CD14-positive monocyte (primary cell): ENCODE measurements around the gene STIL. TPM values are rescaled to one million over a fixed set of nuclear protein-coding genes. Genes with fewer than 3 reads are reported as not detected.
A peak's percentile ranks its signal among the peaks of the same experiment; 100 is the strongest.
"Not testable (repeated sequence)": the region's sequence is repeated elsewhere in the genome, so short reads cannot be mapped to it uniquely, and the experiment has no call there.

Source experiments
- DNase-seq, 3 donors: peaks; one replicate each; pipeline ENCODE4 v3.0.0-alpha.2; 2011 to 2022
- H2AFZ ChIP-seq: 2 replicates; pipeline ENCODE4 v1.6.0; 2012; ENCODE audit warnings: mild to moderate bottlenecking, low read depth, low read length, inconsistent platforms; ENCODE audit not compliant: insufficient read depth, poor library complexity, severe bottlenecking
- H3K27ac ChIP-seq, 2 donors: 1 replicate in 1 of 2; 2 replicates in 1 of 2; pipeline ENCODE4 v1.5.1; 2012 to 2013; ENCODE audit warnings: low read length in 2 of 2, control low read depth in 1 of 2, inconsistent platforms in 1 of 2, low read depth in 1 of 2, mild to moderate bottlenecking in 1 of 2
- H3K27me3 ChIP-seq, 2 donors: one replicate each; pipeline versions ENCODE4 v1.6.0 to v1.6.1; 2011 to 2013; ENCODE audit warnings: low read length in 2 of 2; ENCODE audit not compliant: control insufficient read depth in 2 of 2, insufficient read depth in 2 of 2
- H3K36me3 ChIP-seq, 2 donors: replicated peaks in 1 of 2; 1 replicate in 1 of 2; 2 replicates in 1 of 2; pipeline versions ENCODE4 v1.5.1 to v1.6.1; 2012 to 2013; ENCODE audit warnings: low read length in 2 of 2, control low read depth in 1 of 2, inconsistent platforms in 1 of 2, mild to moderate bottlenecking in 1 of 2; ENCODE audit not compliant: insufficient read depth in 2 of 2, control insufficient read depth in 1 of 2
- H3K4me1 ChIP-seq, 2 donors: 1 replicate in 1 of 2; 2 replicates in 1 of 2; pipeline versions ENCODE4 v1.5.1 to v1.6.1; 2012 to 2013; ENCODE audit warnings: low read length in 2 of 2, control low read depth in 1 of 2, inconsistent platforms in 1 of 2, mild to moderate bottlenecking in 1 of 2, moderate library complexity in 1 of 2; ENCODE audit not compliant: insufficient read depth in 2 of 2, control insufficient read depth in 1 of 2
- H3K4me2 ChIP-seq: replicated peaks from 2 replicates; pipeline ENCODE3; 2012; ENCODE audit warnings: low read length, moderate library complexity, mild to moderate bottlenecking; ENCODE audit not compliant: poor library complexity, severe bottlenecking; ENCODE audit errors: extremely low read depth
- H3K4me3 ChIP-seq, 3 experiments: fragments of 200-600 bp in 1 of 3; sonication (generic) in 1 of 3; replicated peaks in 1 of 3; 1 replicate in 2 of 3; 2 replicates in 1 of 3; pipeline ENCODE4 v1.5.1; 2011 to 2013; ENCODE audit warnings: low read length in 3 of 3, mild to moderate bottlenecking in 3 of 3, control low read depth in 2 of 3, low read depth in 2 of 3, inconsistent platforms in 1 of 3, moderate library complexity in 1 of 3
- H3K79me2 ChIP-seq: 2 replicates; pipeline ENCODE4 v1.6.0; 2012; ENCODE audit warnings: mild to moderate bottlenecking, control low read depth, inconsistent platforms, low read length, moderate library complexity; ENCODE audit not compliant: insufficient read depth
- H3K9ac ChIP-seq: 2 replicates; pipeline ENCODE4 v1.6.0; 2017; ENCODE audit warnings: low read length, mild to moderate bottlenecking; ENCODE audit not compliant: insufficient read depth, poor library complexity, severe bottlenecking
- H3K9me3 ChIP-seq, 2 donors: replicated peaks in 1 of 2; 1 replicate in 1 of 2; 2 replicates in 1 of 2; pipeline versions ENCODE4 v1.5.1 to v1.6.1; 2012 to 2013; ENCODE audit warnings: low read length in 2 of 2, control low read depth in 1 of 2; ENCODE audit not compliant: control insufficient read depth in 1 of 2, insufficient read depth in 1 of 2
- H4K20me1 ChIP-seq: 2 replicates; pipeline ENCODE4 v1.6.0; 2012; ENCODE audit warnings: mild to moderate bottlenecking, low read length, control low read depth, moderate library complexity; ENCODE audit not compliant: insufficient read depth
- H3K27ac Mint-ChIP-seq, 7 donors: one replicate each; pipeline ENCODE4 v1.8.0; 2020; ENCODE audit warnings: mild to moderate bottlenecking in 7 of 7, mixed read lengths in 7 of 7, moderate library complexity in 6 of 7, inconsistent platforms in 2 of 7
- H3K27me3 Mint-ChIP-seq, 3 donors: one replicate each; pipeline ENCODE4 v1.8.0; 2021 to 2022; ENCODE audit warnings: low read depth in 3 of 3, mild to moderate bottlenecking in 3 of 3, mixed read lengths in 3 of 3, moderate library complexity in 3 of 3, inconsistent platforms in 1 of 3
- H3K36me3 Mint-ChIP-seq, 2 donors: one replicate each; pipeline ENCODE4 v1.8.0; 2020; ENCODE audit warnings: mixed read lengths in 2 of 2, inconsistent platforms in 1 of 2, mild to moderate bottlenecking in 1 of 2
- H3K4me1 Mint-ChIP-seq: one replicate; pipeline ENCODE4 v1.8.0; 2020; ENCODE audit warnings: mild to moderate bottlenecking, mixed read lengths
- H3K4me3 Mint-ChIP-seq, 2 donors: one replicate each; pipeline ENCODE4 v1.8.0; 2020; ENCODE audit warnings: mild to moderate bottlenecking in 2 of 2, mixed read lengths in 2 of 2, moderate library complexity in 1 of 2
- H3K9me3 Mint-ChIP-seq, 7 donors: one replicate each; pipeline ENCODE4 v1.8.0; 2020 to 2022; ENCODE audit warnings: mixed read lengths in 7 of 7, mild to moderate bottlenecking in 6 of 7, moderate library complexity in 6 of 7, inconsistent platforms in 2 of 7
- CTCF ChIP-seq: fragments of 200-600 bp; IDR thresholded peaks from one replicate; pipeline ENCODE4 v1.8.0; 2022; ENCODE audit warnings: antibody characterized with exemption, mild to moderate bottlenecking
- WGBS: methylation state at CpG from one replicate; pipeline ENCODE4 v1.1.5; 2013; ENCODE audit warnings: missing lambda C conversion rate; ENCODE audit not compliant: insufficient coverage; 5-methylcytosine and 5-hydroxymethylcytosine counted together
- intact Hi-C, 2 donors: fragments of 100-400 bp; cut with micrococcal nuclease; formaldehyde crosslinking; loops; one replicate each; pipeline versions ENCODE4 v1.15.0 to v1.15.1; 2023
- polyA plus RNA-seq, 3 donors: library from polyadenylated mRNA; depleted of rRNA in 1 of 3; unstranded in 2 of 3; stranded (reverse) in 1 of 3; fragments of 300-500 nt in 2 of 3; fragments of >200 nt in 1 of 3; fragmentation: Illumina TruSeq in 2 of 3; gene quantifications; 1 replicate in 2 of 3; 2 replicates in 1 of 3; pipeline ENCODE4 v1.2.3, GENCODE V29; 2012 to 2021

STIL gene
- polyA plus RNA-seq, 3 donors, result 0.16 to 0.31 (median 0.27) TPM

GRCh38 chr1:47207803-47208373 lies 106.1 kb downstream of the STIL start:
- TF ChIP-seq CTCF, result no peak
- H3K36me3 ChIP-seq, result no peaks in the 10 kb centered on the region
- no peaks in the 10 kb centered on the region for H3K79me2 ChIP-seq
- no peaks in the 10 kb centered on the region for H3K4me1 Mint-ChIP-seq
- peaks cover 10 to 12% of the 10 kb centered on the region in 2 donors for H3K4me1 ChIP-seq
- H3K27ac ChIP-seq, result no peak overlapping the region
- 92% methylated on average over 6 of the region's 8 CpGs for WGBS
- H2AFZ ChIP-seq, result no peak overlapping the region
- H3K27me3 ChIP-seq, result no peaks in the 10 kb centered on the region
- intact Hi-C loops, result no loop called here
- H3K9me3 ChIP-seq, result no peaks in the 10 kb centered on the region
- no peaks in the 10 kb centered on the region for H4K20me1 ChIP-seq
- H3K9ac ChIP-seq, result no peak overlapping the region
- no peak for DNase-seq
- peaks cover 4 to 10% (median 9%) of the 10 kb centered on the region in 3 donors for H3K27me3 Mint-ChIP-seq
- H3K27ac Mint-ChIP-seq, result peak overlapping the region in 1 of 7 donors; percentile 38
- H3K4me3 ChIP-seq, result no peak overlapping the region
- H3K4me2 ChIP-seq, result no peak overlapping the region
- no peaks in the 10 kb centered on the region for H3K9me3 Mint-ChIP-seq
- H3K36me3 Mint-ChIP-seq, result no peaks in the 10 kb centered on the region
- H3K4me3 Mint-ChIP-seq, result no peak overlapping the region

GRCh38 chr1:47205918-47206317 lies 108.0 kb downstream of the STIL start:
- no peak overlapping the region for H2AFZ ChIP-seq
- intact Hi-C loops, result no loop called here
- no peak for DNase-seq

GRCh38 chr1:47203504-47203903 lies 110.4 kb downstream of the STIL start:
- H2AFZ ChIP-seq, H3K4me2 ChIP-seq, H3K9me3 Mint-ChIP-seq, H3K36me3 ChIP-seq, H3K27ac Mint-ChIP-seq, H3K9ac ChIP-seq, H3K4me1 Mint-ChIP-seq, H3K27me3 ChIP-seq, H3K27ac ChIP-seq, H3K36me3 Mint-ChIP-seq, H4K20me1 ChIP-seq, H3K4me3 ChIP-seq, H3K79me2 ChIP-seq, H3K9me3 ChIP-seq, DNase-seq, intact Hi-C loops, H3K4me3 Mint-ChIP-seq, H3K4me1 ChIP-seq: not testable (repeated sequence)
- peaks cover 4 to 15% (median 10%) of the 10 kb centered on the region in 3 donors for H3K27me3 Mint-ChIP-seq
- no CpG with 5 or more reads among the region's 2 CpGs for WGBS

More at GRCh38 chr1:47205918-47206317, 108.0 kb downstream of the STIL start:
- H3K27ac Mint-ChIP-seq, result no peak overlapping the region
- H3K27me3 Mint-ChIP-seq, result peaks cover 4 to 10% (median 9%) of the 10 kb centered on the region in 3 donors
- H3K9ac ChIP-seq, result no peak overlapping the region
- no peak overlapping the region for H3K4me3 ChIP-seq
- WGBS, result 100% methylated on average over 3 of the region's 5 CpGs
- no peaks in the 10 kb centered on the region for H3K79me2 ChIP-seq
- H3K4me1 ChIP-seq, result no peaks in the 10 kb centered on the region
- no peaks in the 10 kb centered on the region for H4K20me1 ChIP-seq
- H3K9me3 Mint-ChIP-seq, result no peaks in the 10 kb centered on the region
- no peak overlapping the region for H3K4me3 Mint-ChIP-seq
- TF ChIP-seq CTCF, result no peak
- no peak overlapping the region for H3K27ac ChIP-seq
- no peaks in the 10 kb centered on the region for H3K36me3 Mint-ChIP-seq
- no peaks in the 10 kb centered on the region for H3K36me3 ChIP-seq
- H3K27me3 ChIP-seq, result no peaks in the 10 kb centered on the region
- H3K4me1 Mint-ChIP-seq, result no peaks in the 10 kb centered on the region
- H3K4me2 ChIP-seq, result no peak overlapping the region
- H3K9me3 ChIP-seq, result no peaks in the 10 kb centered on the region
